Smooth muscle cell (in vitro differentiated cells): Measurements from ENCODE around the gene RHOA. TPM values are rescaled to one million over a fixed set of nuclear protein-coding genes. Genes with fewer than 3 reads are reported as not detected.

Source experiments
- DNase-seq: peaks from one replicate; lab custom pipeline; 2025; ENCODE audit not compliant: unreplicated experiment; lab: John Stamatoyannopoulos, UW
- H2AFZ ChIP-seq: fragments of 200-600 bp; sonication (generic); 2 replicates; pipeline ENCODE4 v1.6.0; 2016; ENCODE audit warnings: antibody characterized with exemption, low read depth, mild to moderate bottlenecking
- H3F3A ChIP-seq: fragments of 200-600 bp; sonication (generic); 2 replicates; pipeline ENCODE4 v1.6.0; 2017; ENCODE audit warnings: antibody characterized with exemption, low read depth
- H3K27ac ChIP-seq: fragments of 200-600 bp; sonication (generic); 2 replicates; pipeline ENCODE4 v1.5.1; 2016; ENCODE audit warnings: low read depth, mild to moderate bottlenecking
- H3K27me3 ChIP-seq: fragments of 200-600 bp; sonication (generic); 2 replicates; pipeline ENCODE4 v1.6.1; 2016; ENCODE audit warnings: low read depth, mild to moderate bottlenecking
- H3K36me3 ChIP-seq: fragments of 200-600 bp; sonication (generic); 2 replicates; pipeline ENCODE4 v1.5.1; 2016; ENCODE audit warnings: low read depth
- H3K4me1 ChIP-seq: fragments of 200-600 bp; sonication (generic); 2 replicates; pipeline ENCODE4 v1.5.1; 2016; ENCODE audit warnings: low read depth
- H3K4me2 ChIP-seq: fragments of 200-600 bp; sonication (generic); 2 replicates; pipeline ENCODE4 v1.6.0; 2016; ENCODE audit warnings: mild to moderate bottlenecking
- H3K4me3 ChIP-seq: fragments of 200-600 bp; sonication (generic); 2 replicates; pipeline ENCODE4 v1.5.1; 2016; ENCODE audit warnings: mild to moderate bottlenecking
- H3K79me2 ChIP-seq: fragments of 200-600 bp; sonication (generic); 2 replicates; pipeline ENCODE4 v1.6.0; 2016; ENCODE audit warnings: low read depth, mild to moderate bottlenecking
- H3K9ac ChIP-seq: fragments of 200-600 bp; sonication (generic); 2 replicates; pipeline ENCODE4 v1.6.0; 2016; ENCODE audit warnings: low read depth
- H3K9me3 ChIP-seq: fragments of 200-600 bp; sonication (generic); replicated peaks from 2 replicates; pipeline ENCODE4 v1.5.1; 2016; ENCODE audit warnings: low read depth
- H4K20me1 ChIP-seq: fragments of 200-600 bp; sonication (generic); 2 replicates; pipeline ENCODE4 v1.6.0; 2016; ENCODE audit warnings: low read depth
- WGBS: methylation state at CpG from one replicate; pipeline ENCODE4 v1.1.7; 2016; ENCODE audit warnings: low lambda C conversion rate; 5-methylcytosine and 5-hydroxymethylcytosine counted together
- polyA plus RNA-seq: library from polyadenylated mRNA; unstranded; fragments of >200 nt; fragmentation: Nextera tagmentation; extraction: Ambion mirVana; gene quantifications from 2 replicates; pipeline ENCODE4 v1.2.1, GENCODE V29; 2016
- total RNA-seq: library from RNA; depleted of rRNA; stranded (reverse); fragments of >200 nt; gene quantifications from 2 replicates; pipeline ENCODE4 v1.2.3, GENCODE V29; 2014
- TF ChIP-seq, protein P1 (sequence below): fragments of 200-600 bp; sonication (generic); IDR thresholded peaks from 2 replicates; pipeline ENCODE4 v1.5.1; 2017; ENCODE audit warnings: borderline replicate concordance, mild to moderate bottlenecking, antibody characterized with exemption; ENCODE audit not compliant: insufficient read depth, poor library complexity, severe bottlenecking

The RHOA gene
- total and polyA plus RNA-seq, 2 experiments from 2014 or later: 447 to 530 TPM

DNA sequence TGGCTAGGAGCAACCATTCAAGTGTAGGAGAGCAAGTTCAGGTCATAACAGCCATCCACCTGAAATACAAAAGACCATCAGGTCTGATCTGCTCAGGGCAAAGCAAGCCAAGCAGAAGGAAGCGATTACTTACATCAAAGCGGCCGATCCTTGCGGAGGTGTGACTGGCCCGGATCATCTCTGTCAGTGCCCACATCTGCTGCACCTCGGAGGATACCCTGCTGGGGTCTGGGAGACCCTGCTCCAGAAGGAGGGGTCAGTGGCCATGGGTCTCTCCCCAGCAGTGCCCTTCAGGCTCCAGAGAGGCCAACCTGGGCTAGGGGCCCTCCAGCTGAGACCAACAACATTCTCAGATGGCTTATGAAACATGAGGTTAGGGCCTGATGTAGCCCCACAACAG, 13.0 kb upstream of the RHOA start:
- H2AFZ ChIP-seq: no peak overlapping the region
- H3K9me3 ChIP-seq: no peaks in the 10 kb centered on the region
- H3K79me2 ChIP-seq: no peaks in the 10 kb centered on the region
- no peak overlapping the region for H3K9ac ChIP-seq
- H3K4me2 ChIP-seq: no peak overlapping the region
- TF ChIP-seq, protein P1, sequence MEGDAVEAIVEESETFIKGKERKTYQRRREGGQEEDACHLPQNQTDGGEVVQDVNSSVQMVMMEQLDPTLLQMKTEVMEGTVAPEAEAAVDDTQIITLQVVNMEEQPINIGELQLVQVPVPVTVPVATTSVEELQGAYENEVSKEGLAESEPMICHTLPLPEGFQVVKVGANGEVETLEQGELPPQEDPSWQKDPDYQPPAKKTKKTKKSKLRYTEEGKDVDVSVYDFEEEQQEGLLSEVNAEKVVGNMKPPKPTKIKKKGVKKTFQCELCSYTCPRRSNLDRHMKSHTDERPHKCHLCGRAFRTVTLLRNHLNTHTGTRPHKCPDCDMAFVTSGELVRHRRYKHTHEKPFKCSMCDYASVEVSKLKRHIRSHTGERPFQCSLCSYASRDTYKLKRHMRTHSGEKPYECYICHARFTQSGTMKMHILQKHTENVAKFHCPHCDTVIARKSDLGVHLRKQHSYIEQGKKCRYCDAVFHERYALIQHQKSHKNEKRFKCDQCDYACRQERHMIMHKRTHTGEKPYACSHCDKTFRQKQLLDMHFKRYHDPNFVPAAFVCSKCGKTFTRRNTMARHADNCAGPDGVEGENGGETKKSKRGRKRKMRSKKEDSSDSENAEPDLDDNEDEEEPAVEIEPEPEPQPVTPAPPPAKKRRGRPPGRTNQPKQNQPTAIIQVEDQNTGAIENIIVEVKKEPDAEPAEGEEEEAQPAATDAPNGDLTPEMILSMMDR: no peak
- no peak overlapping the region for H3K27ac ChIP-seq
- H3K4me3 ChIP-seq: no peak overlapping the region
- H3K36me3 ChIP-seq: no peaks in the 10 kb centered on the region
- H3K4me1 ChIP-seq: peaks cover 6% of the 10 kb centered on the region
- peaks cover 19% of the 10 kb centered on the region for H3F3A ChIP-seq
- no peaks in the 10 kb centered on the region for H3K27me3 ChIP-seq
- WGBS: 99% methylated on average over 6 of the region's 6 CpGs
- no peaks in the 10 kb centered on the region for H4K20me1 ChIP-seq
- DNase-seq: no peak

DNA sequence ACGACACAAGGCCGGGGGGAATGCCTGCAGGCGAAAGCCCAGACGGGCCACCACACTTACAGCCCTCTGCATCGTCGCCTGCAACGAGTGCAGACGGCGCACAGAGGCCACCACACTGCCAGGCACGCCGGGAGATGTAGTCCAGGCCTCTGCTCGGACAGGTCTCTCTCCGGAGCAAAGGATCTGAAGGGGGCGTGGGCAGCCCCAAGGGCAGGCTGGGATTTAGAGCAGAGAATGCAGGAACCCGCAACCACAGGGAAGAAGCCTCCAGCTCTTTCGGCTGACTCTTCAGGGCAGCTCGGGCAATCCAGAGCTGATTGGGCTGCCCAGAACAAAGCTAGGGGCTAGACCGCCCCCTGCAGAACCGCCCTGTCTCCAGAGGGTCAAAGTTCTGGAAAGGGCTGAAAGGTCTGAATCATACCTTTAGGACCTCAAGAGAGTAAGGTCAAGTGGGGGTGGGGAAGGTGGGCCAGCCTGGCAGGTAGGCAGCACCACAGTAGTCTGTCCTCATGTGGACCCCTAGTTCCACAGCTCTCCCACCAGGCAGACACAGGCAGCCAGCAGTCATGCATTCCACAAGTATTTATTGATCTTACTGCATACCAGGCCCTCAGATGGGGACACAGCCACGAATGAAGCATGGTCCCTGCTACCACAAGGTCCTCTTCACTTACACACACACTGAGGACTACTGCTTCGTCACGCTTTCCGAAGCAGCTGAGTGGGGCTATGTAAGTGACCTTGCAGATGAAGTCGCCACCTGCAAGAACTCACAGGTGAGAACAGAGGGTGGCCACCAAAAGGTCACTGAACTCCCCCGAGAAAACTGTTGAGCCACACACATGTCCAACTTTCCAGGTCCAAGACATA, 10.8 kb upstream of the RHOA start, which contains the start of gene AMT:
Gene AMT (minus strand): TSS at position 95 of the 870 bp plus-strand sequence. CDS start 23 bp downstream, at position 72.
- Histone ChIP-seq H3K27ac (peak within 1 kb of the TSS; percentile 97), H3K9ac (no peak within 1 kb of the TSS), H3K4me3 (peak within 1 kb of the TSS; percentile 42), H3K79me2 (no peaks in the 10 kb centered on the region), H3K27me3 (no peaks in the 10 kb centered on the region), H3F3A (peaks cover 19% of the 10 kb centered on the region), H3K4me2 (peak within 1 kb of the TSS; percentile 81), H4K20me1 (no peaks in the 10 kb centered on the region), H3K9me3 (no peaks in the 10 kb centered on the region), H3K4me1 (peaks cover 6% of the 10 kb centered on the region), H3K36me3 (no peaks in the 10 kb centered on the region), H2AFZ (no peak within 1 kb of the TSS)
- WGBS: 22% methylated on average over 25 of the region's 25 CpGs
- DNase-seq: peak; percentile 11
- TF ChIP-seq, protein P1: no peak

DNA sequence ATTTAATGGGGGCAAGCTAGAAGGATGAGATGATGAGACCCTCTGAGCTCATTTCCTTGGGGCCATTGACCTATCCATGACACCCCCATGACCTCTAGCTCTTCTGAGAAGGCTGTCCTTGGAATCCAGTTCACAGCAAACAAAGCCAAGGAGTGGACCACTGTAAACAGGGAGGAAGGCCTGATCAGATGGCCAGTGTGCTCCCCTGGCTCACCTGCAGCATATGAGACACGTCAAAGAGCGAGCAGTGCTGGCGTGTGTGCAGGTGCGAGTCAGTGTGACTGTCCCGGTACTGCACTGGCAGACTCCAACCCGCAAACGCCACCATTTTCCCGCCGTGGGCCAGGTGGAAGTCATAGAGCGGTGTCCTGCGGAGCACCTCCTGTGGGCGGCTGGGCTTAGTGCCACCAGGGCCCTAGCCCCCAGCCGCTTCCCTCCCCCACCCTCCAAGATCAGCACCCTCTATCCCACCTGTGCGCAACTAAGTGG, 10.2 kb upstream of the RHOA start:
- 5% methylated on average over 12 of the region's 14 CpGs for WGBS
- peak overlapping the region; percentile 97 for H3K27ac ChIP-seq
- no peaks in the 10 kb centered on the region for H3K9me3 ChIP-seq
- H4K20me1 ChIP-seq: no peaks in the 10 kb centered on the region
- TF ChIP-seq, protein P1: no peak
- no peak overlapping the region for H3K9ac ChIP-seq
- peak overlapping the region; percentile 42 for H3K4me3 ChIP-seq
- no peak overlapping the region for H2AFZ ChIP-seq
- H3K36me3 ChIP-seq: no peaks in the 10 kb centered on the region
- H3F3A ChIP-seq: peaks cover 19% of the 10 kb centered on the region
- H3K4me1 ChIP-seq: peaks cover 6% of the 10 kb centered on the region
- no peaks in the 10 kb centered on the region for H3K79me2 ChIP-seq
- peak overlapping the region; percentile 81 for H3K4me2 ChIP-seq
- H3K27me3 ChIP-seq: no peaks in the 10 kb centered on the region
- no peak for DNase-seq
